Loucy (cell line): ENCODE measurements around the gene TMC3.

ENCODE experiments used
- EZH2phosphoT487 ChIP-seq: fragments of 200-600 bp; IDR thresholded peaks from 2 replicates; pipeline ENCODE4 v1.6.1; 2018; ENCODE audit warnings: antibody characterized with exemption, mild to moderate bottlenecking, moderate library complexity, borderline replicate concordance
- TF ChIP-seq, protein P1 (sequence below): fragments of 200-600 bp; sonication (generic); conservative IDR thresholded peaks from 2 replicates; pipeline ENCODE4 v1.5.1; 2014; ENCODE audit warnings: mild to moderate bottlenecking, antibody characterized with exemption, low read length

DNA sequence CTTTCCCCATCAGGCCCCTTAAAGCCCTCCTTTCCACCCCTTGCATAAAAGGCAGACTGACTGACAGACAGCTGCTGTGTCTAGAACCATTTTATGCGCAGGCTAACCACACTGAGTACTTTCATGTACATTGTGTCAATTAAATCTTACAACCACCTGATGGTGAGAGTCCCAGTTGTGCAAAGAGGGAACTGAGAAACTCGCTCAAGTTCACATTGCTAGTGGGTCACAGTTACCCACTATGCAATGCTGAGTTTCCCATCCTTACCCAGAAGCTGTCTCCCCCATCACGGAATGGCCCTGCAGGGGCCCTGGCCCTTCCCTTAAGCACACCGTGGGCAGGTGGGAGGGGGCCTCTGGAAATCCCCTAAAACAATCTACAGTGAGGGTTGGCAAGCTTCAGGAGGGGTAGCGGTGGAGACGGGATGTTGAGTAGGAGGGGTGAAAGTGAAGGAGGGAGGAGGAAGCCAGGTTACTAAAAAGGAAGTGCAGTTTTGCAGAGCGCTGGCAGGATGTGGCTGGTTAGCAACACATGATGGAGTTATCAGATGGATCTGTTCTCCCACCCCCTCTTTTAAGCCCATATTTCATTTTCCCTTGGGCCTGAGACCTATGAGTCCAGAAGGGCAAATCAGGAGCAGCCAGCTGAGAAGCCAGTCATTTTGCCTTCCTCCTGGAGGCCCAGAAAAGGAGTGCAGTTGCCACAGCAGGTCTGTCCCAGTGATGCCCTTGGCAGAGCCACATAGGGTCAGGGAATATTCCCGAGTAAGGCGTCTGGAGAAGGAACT lies 80.1 kb downstream of the TMC3 start:
- TF ChIP-seq, protein P1, sequence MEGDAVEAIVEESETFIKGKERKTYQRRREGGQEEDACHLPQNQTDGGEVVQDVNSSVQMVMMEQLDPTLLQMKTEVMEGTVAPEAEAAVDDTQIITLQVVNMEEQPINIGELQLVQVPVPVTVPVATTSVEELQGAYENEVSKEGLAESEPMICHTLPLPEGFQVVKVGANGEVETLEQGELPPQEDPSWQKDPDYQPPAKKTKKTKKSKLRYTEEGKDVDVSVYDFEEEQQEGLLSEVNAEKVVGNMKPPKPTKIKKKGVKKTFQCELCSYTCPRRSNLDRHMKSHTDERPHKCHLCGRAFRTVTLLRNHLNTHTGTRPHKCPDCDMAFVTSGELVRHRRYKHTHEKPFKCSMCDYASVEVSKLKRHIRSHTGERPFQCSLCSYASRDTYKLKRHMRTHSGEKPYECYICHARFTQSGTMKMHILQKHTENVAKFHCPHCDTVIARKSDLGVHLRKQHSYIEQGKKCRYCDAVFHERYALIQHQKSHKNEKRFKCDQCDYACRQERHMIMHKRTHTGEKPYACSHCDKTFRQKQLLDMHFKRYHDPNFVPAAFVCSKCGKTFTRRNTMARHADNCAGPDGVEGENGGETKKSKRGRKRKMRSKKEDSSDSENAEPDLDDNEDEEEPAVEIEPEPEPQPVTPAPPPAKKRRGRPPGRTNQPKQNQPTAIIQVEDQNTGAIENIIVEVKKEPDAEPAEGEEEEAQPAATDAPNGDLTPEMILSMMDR, result no peak
- no peak for TF ChIP-seq EZH2phosphoT487
